Tibial artery (tissue), 4 donors: ENCODE data around the gene MGAT4D.

ENCODE experiments used
- DNase-seq, 2 donors: peaks; one replicate each; pipeline ENCODE4 v3.0.0-alpha.2; 2019
- H3K27ac ChIP-seq, 2 donors: fragments of 200-600 bp; sonication (generic) in 1 of 2; 1 replicate in 1 of 2; 2 replicates in 1 of 2; pipeline ENCODE4 v1.5.1; 2018 to 2019; ENCODE audit warnings: mild to moderate bottlenecking in 1 of 2
- H3K27me3 ChIP-seq, 2 donors: fragments of 200-600 bp; sonication (generic) in 1 of 2; one replicate each; pipeline versions ENCODE4 v1.5.1 to v1.6.0; 2016 to 2019
- H3K36me3 ChIP-seq, 3 donors: fragments of 200-600 bp; sonication (generic) in 2 of 3; one replicate each; pipeline ENCODE4 v1.5.1; 2016 to 2019; ENCODE audit warnings: mild to moderate bottlenecking in 2 of 3
- H3K4me1 ChIP-seq, 4 donors: fragments of 200-600 bp; sonication (generic) in 2 of 4; 1 replicate in 3 of 4; 2 replicates in 1 of 4; pipeline ENCODE4 v1.5.1; 2016 to 2019
- H3K4me3 ChIP-seq, 2 donors: fragments of 200-600 bp; sonication (generic) in 1 of 2; 1 replicate in 1 of 2; 2 replicates in 1 of 2; pipeline ENCODE4 v1.5.1; 2018 to 2019; ENCODE audit warnings: mild to moderate bottlenecking in 2 of 2
- H3K9me3 ChIP-seq, 3 donors: fragments of 200-600 bp; sonication (generic) in 1 of 3; one replicate each; pipeline ENCODE4 v1.5.1; 2016 to 2019
- intact Hi-C: fragments of 100-400 bp; cut with DNase I; formaldehyde crosslinking; loops from one replicate; pipeline ENCODE4 v1.15.0; 2023; ENCODE audit warnings: low total_unique reads
- TF ChIP-seq, protein P1 (sequence below), 2 experiments: fragments of 200-600 bp in 1 of 2; fragments of 450-650 bp in 1 of 2; IDR thresholded peaks; one replicate each; pipeline ENCODE4 v1.5.1; 2017 to 2019; ENCODE audit warnings: antibody characterized with exemption in 2 of 2, mild to moderate bottlenecking in 1 of 2, moderate library complexity in 1 of 2

Gene MGAT4D

DNA sequence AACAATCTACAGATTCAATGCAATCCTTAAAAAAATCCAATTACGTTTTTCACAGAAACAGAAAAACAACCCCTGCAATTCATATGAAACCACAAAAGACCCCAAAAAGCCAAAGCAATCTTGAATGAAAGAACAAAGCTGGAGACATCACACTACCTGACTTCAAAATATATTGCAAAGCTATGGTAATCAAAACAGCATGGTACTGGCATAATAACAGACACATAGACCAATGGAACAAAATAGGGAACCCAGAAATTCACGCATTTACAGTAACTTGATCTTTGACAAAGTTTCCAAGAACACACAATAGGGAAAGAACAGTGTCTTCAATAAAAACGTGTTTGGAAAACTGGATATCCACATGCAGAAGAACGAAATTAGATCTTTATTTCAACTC, 14.6 kb downstream of the MGAT4D start:
- intact Hi-C loops = no loop called here
- H3K4me3 ChIP-seq = no peak overlapping the region
- no peaks in the 10 kb centered on the region for H3K27me3 ChIP-seq
- TF ChIP-seq, protein P1, sequence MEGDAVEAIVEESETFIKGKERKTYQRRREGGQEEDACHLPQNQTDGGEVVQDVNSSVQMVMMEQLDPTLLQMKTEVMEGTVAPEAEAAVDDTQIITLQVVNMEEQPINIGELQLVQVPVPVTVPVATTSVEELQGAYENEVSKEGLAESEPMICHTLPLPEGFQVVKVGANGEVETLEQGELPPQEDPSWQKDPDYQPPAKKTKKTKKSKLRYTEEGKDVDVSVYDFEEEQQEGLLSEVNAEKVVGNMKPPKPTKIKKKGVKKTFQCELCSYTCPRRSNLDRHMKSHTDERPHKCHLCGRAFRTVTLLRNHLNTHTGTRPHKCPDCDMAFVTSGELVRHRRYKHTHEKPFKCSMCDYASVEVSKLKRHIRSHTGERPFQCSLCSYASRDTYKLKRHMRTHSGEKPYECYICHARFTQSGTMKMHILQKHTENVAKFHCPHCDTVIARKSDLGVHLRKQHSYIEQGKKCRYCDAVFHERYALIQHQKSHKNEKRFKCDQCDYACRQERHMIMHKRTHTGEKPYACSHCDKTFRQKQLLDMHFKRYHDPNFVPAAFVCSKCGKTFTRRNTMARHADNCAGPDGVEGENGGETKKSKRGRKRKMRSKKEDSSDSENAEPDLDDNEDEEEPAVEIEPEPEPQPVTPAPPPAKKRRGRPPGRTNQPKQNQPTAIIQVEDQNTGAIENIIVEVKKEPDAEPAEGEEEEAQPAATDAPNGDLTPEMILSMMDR (IDR thresholded peaks at IDR 0.05) = no peak
- no peak overlapping the region for H3K27ac ChIP-seq
- H3K4me1 ChIP-seq = no peaks in the 10 kb centered on the region
- no peaks in the 10 kb centered on the region for H3K36me3 ChIP-seq
- DNase-seq = no peak
- H3K9me3 ChIP-seq = no peaks in the 10 kb centered on the region

DNA sequence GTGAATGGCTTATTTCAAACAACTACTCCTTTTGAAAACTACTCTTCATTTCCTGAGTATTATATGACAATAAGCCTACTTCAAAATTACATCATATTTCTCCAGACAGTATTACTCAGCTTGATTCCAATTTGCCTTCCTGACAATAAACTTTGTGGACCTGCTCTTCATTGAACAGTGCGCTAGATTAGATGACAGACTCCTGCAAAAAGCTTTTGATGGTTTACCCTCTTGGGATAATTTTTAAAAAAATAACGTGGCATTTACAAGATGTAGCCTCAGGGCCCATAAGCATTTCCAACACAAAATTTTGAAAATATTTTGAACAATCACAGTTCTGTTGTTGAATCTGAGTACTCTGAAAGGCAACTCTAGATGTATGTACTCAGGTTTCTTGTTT, 25.9 kb downstream of the MGAT4D start:
- intact Hi-C loops = no loop called here
- H3K4me1 ChIP-seq = no peaks in the 10 kb centered on the region
- TF ChIP-seq, protein P1 (IDR thresholded peaks at IDR 0.05) = no peak

GRCh38 chr4:140469791-140470733, 28.0 kb downstream of the MGAT4D start:
- Histone ChIP-seq H3K4me3 (no peak overlapping the region), H3K27me3 (peaks cover 0 to 5% of the 10 kb centered on the region in 2 donors), H3K36me3 (no peaks in the 10 kb centered on the region), H3K4me1 (no peaks in the 10 kb centered on the region), H3K27ac (no peak overlapping the region), H3K9me3 (no peaks in the 10 kb centered on the region)
- DNase-seq = no peak
- TF ChIP-seq, protein P1 (IDR thresholded peaks at IDR 0.05) = no peak
- intact Hi-C loops = no loop called here

More for the DNA sequence above, 25.9 kb downstream of the MGAT4D start:
- DNase-seq = no peak
- no peaks in the 10 kb centered on the region for H3K9me3 ChIP-seq
- no peak overlapping the region for H3K27ac ChIP-seq
- H3K4me3 ChIP-seq = no peak overlapping the region
- peaks cover 0 to 5% of the 10 kb centered on the region in 2 donors for H3K27me3 ChIP-seq
- H3K36me3 ChIP-seq = no peaks in the 10 kb centered on the region

DNA sequence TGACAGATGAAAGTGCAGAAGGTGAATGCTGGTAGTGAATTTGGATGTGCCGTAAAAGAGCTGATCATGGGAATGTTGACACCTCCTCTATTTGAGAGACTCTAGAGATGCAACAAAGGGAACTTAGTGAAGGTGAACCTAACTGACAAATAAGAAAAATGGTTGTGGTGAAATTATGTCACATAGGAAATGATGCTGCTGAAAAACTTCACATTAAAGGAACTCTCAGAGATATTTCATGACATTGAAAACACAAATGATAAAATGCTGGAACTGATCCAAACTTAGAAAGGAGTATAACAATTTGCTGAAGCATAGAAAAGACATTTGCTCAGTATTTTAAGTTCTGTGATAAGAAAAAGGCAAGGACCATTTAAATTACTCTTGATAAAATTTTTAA, 31.9 kb downstream of the MGAT4D start:
- Histone ChIP-seq H3K27ac (no peak overlapping the region), H3K9me3 (no peaks in the 10 kb centered on the region), H3K4me3 (no peak overlapping the region), H3K27me3 (peaks cover 0 to 5% of the 10 kb centered on the region in 2 donors), H3K4me1 (no peaks in the 10 kb centered on the region), H3K36me3 (no peaks in the 10 kb centered on the region)
- TF ChIP-seq, protein P1 (IDR thresholded peaks at IDR 0.05) = no peak
- no peak for DNase-seq
- intact Hi-C loops = no loop called here

DNA sequence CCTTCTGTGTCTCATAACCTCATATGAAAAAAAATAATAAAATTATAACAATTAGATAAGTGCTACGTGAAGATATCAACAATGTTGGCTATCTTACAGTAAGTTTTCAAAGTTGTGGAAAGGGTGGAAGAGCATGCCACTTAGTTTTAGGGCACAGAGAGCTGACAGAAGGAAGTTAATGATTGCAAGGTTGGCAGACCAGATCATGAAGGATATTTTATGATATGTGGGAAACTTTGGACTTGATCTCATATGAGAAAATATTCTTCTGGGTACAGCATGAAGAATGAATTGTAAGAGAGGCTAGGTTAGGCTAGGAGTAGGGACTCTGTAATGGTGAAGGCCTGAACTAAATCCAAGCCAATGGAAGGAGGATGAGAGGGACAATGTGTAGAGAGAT, 34.5 kb downstream of the MGAT4D start:
- no peak for DNase-seq
- Histone ChIP-seq H3K27me3 (no peaks in the 10 kb centered on the region), H3K4me1 (no peaks in the 10 kb centered on the region), H3K27ac (no peak overlapping the region), H3K36me3 (no peaks in the 10 kb centered on the region), H3K4me3 (no peak overlapping the region), H3K9me3 (no peaks in the 10 kb centered on the region)
- intact Hi-C loops = no loop called here
- TF ChIP-seq, protein P1 (IDR thresholded peaks at IDR 0.05) = no peak
